ENCODE measurements around the gene GDF11. TPM values are rescaled to one million over a fixed set of nuclear protein-coding genes. Genes with fewer than 3 reads are reported as not detected.

The GDF11 gene
- total and polyA plus RNA-seq, 2 of the 8 experiments (the other 6 are each of a cell fraction or from before 2014, with no cell fraction given): 12.1 to 15.1 TPM

GRCh38 chr12:55707219-55707671 is 35.7 kb upstream of the GDF11 start (continued):
- TF ChIP-seq ATF3 (IDR thresholded peaks at IDR 0.05; ENCODE audit: insufficient read depth, low read depth, low read length) (no peak), BACH1 (IDR thresholded peaks at IDR 0.05; ENCODE audit: low read length) (no peak), ASH2L (IDR thresholded peaks at IDR 0.05; ENCODE audit: low read length) (peak; percentile 0), E2F6 (IDR thresholded peaks at IDR 0.05) (no peak), RAD21 (IDR thresholded peaks at IDR 0.05 in 1 of 2, conservative IDR thresholded peaks at IDR 0.05 in 1 of 2; ENCODE audit: low read depth in 2 of 2, low read length in 2 of 2) (no peak), FOSL1 (IDR thresholded peaks at IDR 0.05; ENCODE audit: insufficient read depth, low read depth, low read length) (no peak), NANOG (IDR thresholded peaks at IDR 0.05; ENCODE audit: insufficient read depth, low read depth, low read length, poor library complexity, severe bottlenecking) (no peak), RXRA (IDR thresholded peaks at IDR 0.05; ENCODE audit: insufficient read depth, low read depth, low read length) (no peak)

All from H1 (cell line).